HG03571 (cell line): ENCODE measurements around the gene PHACTR3.
"Not testable (repeated sequence)": the region's sequence is repeated elsewhere in the genome, so short reads cannot be mapped to it uniquely, and the experiment has no call there.

Source experiments
- ATAC-seq: cut with Tn5 transposase; IDR thresholded peaks from one replicate; pipeline ENCODE4 v1.9.1; 2021; ENCODE audit not compliant: unreplicated experiment

The PHACTR3 gene

GRCh38 chr20:59618585-59618984, 14.2 kb downstream of the PHACTR3 start:
- ATAC-seq = not testable (repeated sequence)

- no peak for ATAC-seq
Observed at GRCh38 chr20:59620860-59621505, 16.6 kb downstream of the PHACTR3 start.

- no peak for ATAC-seq
Observed at GRCh38 chr20:59622496-59622895, 18.2 kb downstream of the PHACTR3 start.

GRCh38 chr20:59623133-59623532, 18.8 kb downstream of the PHACTR3 start:
- ATAC-seq = no peak

- no peak for ATAC-seq
Observed at GRCh38 chr20:59623583-59623982, 19.2 kb downstream of the PHACTR3 start.

GRCh38 chr20:59624401-59624800, 20.1 kb downstream of the PHACTR3 start:
- no peak for ATAC-seq

GRCh38 chr20:59625214-59625922, 21.0 kb downstream of the PHACTR3 start:
- no peak for ATAC-seq

- no peak for ATAC-seq
Observed at GRCh38 chr20:59627298-59627697, 23.0 kb downstream of the PHACTR3 start.

GRCh38 chr20:59628171-59628570, 23.8 kb downstream of the PHACTR3 start:
- ATAC-seq = no peak

- ATAC-seq = no peak
Observed at GRCh38 chr20:59629141-59630045, 25.1 kb downstream of the PHACTR3 start.

- ATAC-seq = no peak
Observed at GRCh38 chr20:59630526-59630925, 26.2 kb downstream of the PHACTR3 start.

- no peak for ATAC-seq
Observed at GRCh38 chr20:59631751-59632540, 27.6 kb downstream of the PHACTR3 start.

- ATAC-seq = no peak
Observed at GRCh38 chr20:59632541-59633113, 28.3 kb downstream of the PHACTR3 start.

- no peak for ATAC-seq
Observed at GRCh38 chr20:59633656-59634251, 29.4 kb downstream of the PHACTR3 start.

GRCh38 chr20:59634435-59635005, 30.2 kb downstream of the PHACTR3 start:
- no peak for ATAC-seq

GRCh38 chr20:59636766-59637370, 32.5 kb downstream of the PHACTR3 start:
- no peak for ATAC-seq

- ATAC-seq = no peak
Observed at GRCh38 chr20:59640267-59640666, 35.9 kb downstream of the PHACTR3 start.

GRCh38 chr20:59643615-59644061, 39.3 kb downstream of the PHACTR3 start:
- no peak for ATAC-seq

GRCh38 chr20:59644371-59644939, 40.1 kb downstream of the PHACTR3 start:
- no peak for ATAC-seq
